SU-DHL-6 (cell line): ENCODE results near the gene SCRT2.

Experiments
- H2AFZ ChIP-seq: fragments of 200-600 bp; sonication (generic); 2 replicates; pipeline ENCODE4 v1.6.1; 2014; ENCODE audit warnings: low read depth, mild to moderate bottlenecking, moderate library complexity, mixed read lengths, antibody characterized with exemption, low read length; ENCODE audit not compliant: severe bottlenecking
- H3F3A ChIP-seq: fragments of 200-600 bp; shearing (Covaris generic); 2 replicates; pipeline ENCODE4 v1.6.0; 2016; ENCODE audit warnings: antibody characterized with exemption, mild to moderate bottlenecking; ENCODE audit not compliant: insufficient read depth
- H3K27ac ChIP-seq: fragments of 200-600 bp; sonication (generic); 2 replicates; pipeline ENCODE4 v1.5.1; 2016; ENCODE audit warnings: low read depth, mild to moderate bottlenecking, low read length, moderate library complexity, mixed read lengths
- H3K27me3 ChIP-seq: fragments of 200-600 bp; sonication (generic), shearing (Covaris generic); 2 replicates; pipeline ENCODE4 v1.6.0; 2014; ENCODE audit warnings: mild to moderate bottlenecking, low read length
- H3K36me3 ChIP-seq: fragments of 200-600 bp; sonication (generic); 2 replicates; pipeline ENCODE4 v1.6.1; 2014; ENCODE audit warnings: mild to moderate bottlenecking, low read length, mixed read lengths
- H3K4me2 ChIP-seq: fragments of 300-600, 200-600 bp; shearing (Covaris generic), sonication (generic); 2 replicates; pipeline ENCODE4 v1.6.0; 2014; ENCODE audit warnings: low read length, low read depth, mild to moderate bottlenecking; ENCODE audit not compliant: poor library complexity, severe bottlenecking
- H3K4me3 ChIP-seq: fragments of 200-600 bp; sonication (generic); 2 replicates; pipeline ENCODE4 v1.5.1; 2014; ENCODE audit warnings: antibody characterized with exemption, low read length, mild to moderate bottlenecking, mixed read lengths; ENCODE audit not compliant: insufficient read depth, poor library complexity, severe bottlenecking
- H3K79me2 ChIP-seq: fragments of 200-600 bp; sonication (generic); 2 replicates; pipeline ENCODE4 v1.6.1; 2014; ENCODE audit warnings: mild to moderate bottlenecking, low read length, moderate library complexity; ENCODE audit not compliant: insufficient read depth
- H3K9ac ChIP-seq: fragments of 200-600 bp; sonication (generic); 2 replicates; pipeline ENCODE4 v1.7.0; 2014; ENCODE audit warnings: mild to moderate bottlenecking, low read length
- H3K9me2 ChIP-seq: fragments of 200-600 bp; sonication (generic); replicated peaks from 2 replicates; pipeline ENCODE4 v1.6.1; 2014; ENCODE audit warnings: low read length; ENCODE audit not compliant: insufficient read depth
- H3K9me3 ChIP-seq: fragments of 200-600 bp; sonication (generic); 2 replicates; pipeline ENCODE4 v1.6.1; 2014; ENCODE audit warnings: low read length, mixed read lengths; ENCODE audit not compliant: insufficient read depth
- H4K20me1 ChIP-seq: fragments of 200-600 bp; sonication (generic); 2 replicates; pipeline ENCODE4 v1.6.1; 2014; ENCODE audit warnings: low read depth, mild to moderate bottlenecking, antibody characterized with exemption, low read length, moderate library complexity, mixed read lengths
- CTCF ChIP-seq: fragments of 200-600 bp; sonication (generic); IDR thresholded peaks from one replicate; pipeline ENCODE4 v1.5.1; 2017; ENCODE audit warnings: antibody characterized with exemption, mild to moderate bottlenecking, low read length, moderate library complexity; ENCODE audit not compliant: insufficient read depth, poor library complexity, severe bottlenecking
- EZH2phosphoT487 ChIP-seq: fragments of 200-600 bp; sonication (generic), shearing (Covaris generic); conservative IDR thresholded peaks from 2 replicates; pipeline ENCODE4 v1.6.1; 2018; ENCODE audit warnings: mild to moderate bottlenecking, antibody characterized with exemption, low read length, moderate library complexity, mixed read lengths

The SCRT2 gene

GRCh38 chr20:635028-635892, 40.3 kb downstream of the SCRT2 start:
- Histone ChIP-seq H3K9ac (no peak overlapping the region), H3K79me2 (no peaks in the 10 kb centered on the region), H4K20me1 (no peaks in the 10 kb centered on the region; the same call in 1 of the 2 replicates), H3F3A (no peaks in the 10 kb centered on the region), H3K27me3 (no peaks in the 10 kb centered on the region), H3K27ac (no peak overlapping the region), H3K36me3 (no peaks in the 10 kb centered on the region), H3K9me3 (no peaks in the 10 kb centered on the region), H3K9me2 (no peaks in the 10 kb centered on the region), H2AFZ (no peak overlapping the region), H3K4me2 (no peak overlapping the region), H3K4me3 (no peak overlapping the region)
- TF ChIP-seq EZH2phosphoT487 (no peak), CTCF (no peak)

GRCh38 chr20:634148-634925, 41.3 kb downstream of the SCRT2 start:
- H3K9me3 ChIP-seq = no peaks in the 10 kb centered on the region
- no peaks in the 10 kb centered on the region for H3K9me2 ChIP-seq
- H3K27me3 ChIP-seq = no peaks in the 10 kb centered on the region
- H3F3A ChIP-seq = no peaks in the 10 kb centered on the region
- H3K27ac ChIP-seq = no peak overlapping the region
- no peak overlapping the region for H3K9ac ChIP-seq
- no peaks in the 10 kb centered on the region for H3K79me2 ChIP-seq
- H2AFZ ChIP-seq = no peak overlapping the region
- H3K36me3 ChIP-seq = no peaks in the 10 kb centered on the region
- no peak overlapping the region for H3K4me2 ChIP-seq
- H3K4me3 ChIP-seq = no peak overlapping the region
- TF ChIP-seq CTCF = no peak
- TF ChIP-seq EZH2phosphoT487 = no peak
- no peaks in the 10 kb centered on the region; the same call in 1 of the 2 replicates for H4K20me1 ChIP-seq

- H3K27ac ChIP-seq = no peak overlapping the region
- H4K20me1 ChIP-seq = no peaks in the 10 kb centered on the region
- no peak overlapping the region for H3K4me3 ChIP-seq
- no peak for TF ChIP-seq EZH2phosphoT487
- TF ChIP-seq CTCF = no peak
- no peak overlapping the region for H2AFZ ChIP-seq
- no peak overlapping the region for H3K4me2 ChIP-seq
- no peaks in the 10 kb centered on the region for H3K79me2 ChIP-seq
- H3K9me2 ChIP-seq = no peaks in the 10 kb centered on the region
- H3K9me3 ChIP-seq = no peaks in the 10 kb centered on the region
- no peak overlapping the region for H3K9ac ChIP-seq
- H3K36me3 ChIP-seq = no peaks in the 10 kb centered on the region
- no peaks in the 10 kb centered on the region for H3K27me3 ChIP-seq
- no peaks in the 10 kb centered on the region for H3F3A ChIP-seq
These were observed 44.5 kb downstream of the SCRT2 start for GRCh38 chr20:631101-631500.
